BLaER1 treated with 17β-estradiol and CSF1 and Interleukin-3, amounts not matched to agents 10 nM and 100 nM (cell line): ENCODE results near the gene CPO.

Source experiments
- H3K27ac ChIP-seq, 11 experiments: shearing (Covaris generic); formaldehyde crosslinking; 2 replicates each; pipeline ENCODE4 v1.8.1; 2022
- H3K27me3 ChIP-seq, 11 experiments: shearing (Covaris generic); formaldehyde crosslinking; 2 replicates each; pipeline ENCODE4 v1.8.1; 2022
- H3K36me3 ChIP-seq, 11 experiments: shearing (Covaris generic); formaldehyde crosslinking; 2 replicates each; pipeline ENCODE4 v1.8.1; 2022
- H3K4me1 ChIP-seq, 10 experiments: shearing (Covaris generic); formaldehyde crosslinking; 2 replicates each; pipeline ENCODE4 v1.8.1; 2022
- H3K4me2 ChIP-seq, 11 experiments: shearing (Covaris generic); formaldehyde crosslinking; 2 replicates each; pipeline ENCODE4 v1.8.1; 2022
- H3K4me3 ChIP-seq, 10 experiments: shearing (Covaris generic); formaldehyde crosslinking; 2 replicates each; pipeline ENCODE4 v1.8.1; 2022
- H3K9ac ChIP-seq, 11 experiments: shearing (Covaris generic); formaldehyde crosslinking; 2 replicates each; pipeline ENCODE4 v1.8.1; 2022
- H3K9me3 ChIP-seq, 11 experiments: shearing (Covaris generic); formaldehyde crosslinking; replicated peaks in 1 of 11; 2 replicates each; pipeline ENCODE4 v1.8.1; 2022
- H4K20me1 ChIP-seq, 11 experiments: shearing (Covaris generic); formaldehyde crosslinking; 2 replicates each; pipeline ENCODE4 v1.8.1; 2022
- Cebpa-rat ChIP-seq, 11 experiments: shearing (Covaris generic); IDR thresholded peaks; 2 replicates each; pipeline ENCODE4 v1.8.1; 2022

Gene CPO

DNA sequence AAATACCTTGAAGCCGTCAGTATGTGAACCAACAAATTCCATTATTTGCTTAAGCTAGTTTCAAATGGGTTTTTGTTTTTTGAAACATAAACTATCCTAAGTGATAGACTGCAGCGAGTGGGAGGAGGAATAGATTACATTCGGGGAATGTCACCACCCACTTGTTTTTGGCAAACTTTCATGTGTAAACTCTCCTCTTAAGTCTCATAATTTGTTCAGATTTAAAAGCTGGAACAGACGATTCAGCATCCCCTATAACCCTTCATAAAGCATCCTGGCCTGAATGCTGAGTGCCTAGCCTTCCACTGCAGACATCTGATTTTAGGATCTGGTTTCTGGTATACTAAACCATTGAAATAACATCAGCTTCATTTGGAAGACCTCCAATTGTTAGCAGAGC is 51.0 kb downstream of the CPO start:
- H4K20me1 ChIP-seq = no peaks in the 10 kb centered on the region
- no peaks in the 10 kb centered on the region for H3K36me3 ChIP-seq
- H3K4me2 ChIP-seq = no peak overlapping the region
- no peak for TF ChIP-seq Cebpa-rat (IDR thresholded peaks at IDR 0.05)
- H3K27me3 ChIP-seq = no peaks in the 10 kb centered on the region
- H3K4me3 ChIP-seq = no peak overlapping the region
- no peak overlapping the region for H3K9ac ChIP-seq
- H3K9me3 ChIP-seq = 0 out of 22 replicates have a peak, but pooled peaks cover 0 to 6% (median 0%) of the 10 kb centered on the region in 11 experiments
- peaks cover 0 to 14% (median 0%) of the 10 kb centered on the region in 10 experiments; a peak in 3 of 20 replicates for H3K4me1 ChIP-seq
- no peak overlapping the region for H3K27ac ChIP-seq

DNA sequence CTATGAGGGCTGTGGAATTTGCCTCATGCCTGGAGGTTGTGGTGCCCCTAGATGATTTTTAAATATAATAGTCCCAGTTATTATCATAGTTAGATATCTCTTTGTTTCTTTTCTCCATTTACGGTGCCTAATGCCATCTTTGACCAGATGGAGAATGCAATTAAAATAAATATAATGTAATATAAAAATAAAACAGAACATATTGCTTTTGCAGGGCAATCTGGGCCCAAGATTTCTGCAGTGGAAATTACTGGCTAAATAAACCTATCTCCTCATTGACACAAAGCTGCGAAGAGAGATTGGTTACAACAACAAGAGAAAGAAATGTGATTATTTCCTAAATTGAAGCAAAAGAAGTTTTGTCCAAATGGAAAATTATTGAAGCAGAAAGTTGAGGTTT is 51.8 kb downstream of the CPO start:
- Histone ChIP-seq H3K9me3 (0 out of 22 replicates have a peak, but pooled peaks cover 0 to 4% (median 0%) of the 10 kb centered on the region in 11 experiments), H3K9ac (no peak overlapping the region), H3K4me1 (peaks cover 0 to 14% (median 0%) of the 10 kb centered on the region in 10 experiments; a peak in 3 of 20 replicates), H3K4me2 (no peak overlapping the region), H3K27ac (no peak overlapping the region), H4K20me1 (no peaks in the 10 kb centered on the region), H3K36me3 (no peaks in the 10 kb centered on the region), H3K4me3 (no peak overlapping the region), H3K27me3 (no peaks in the 10 kb centered on the region)
- no peak for TF ChIP-seq Cebpa-rat (IDR thresholded peaks at IDR 0.05)

DNA sequence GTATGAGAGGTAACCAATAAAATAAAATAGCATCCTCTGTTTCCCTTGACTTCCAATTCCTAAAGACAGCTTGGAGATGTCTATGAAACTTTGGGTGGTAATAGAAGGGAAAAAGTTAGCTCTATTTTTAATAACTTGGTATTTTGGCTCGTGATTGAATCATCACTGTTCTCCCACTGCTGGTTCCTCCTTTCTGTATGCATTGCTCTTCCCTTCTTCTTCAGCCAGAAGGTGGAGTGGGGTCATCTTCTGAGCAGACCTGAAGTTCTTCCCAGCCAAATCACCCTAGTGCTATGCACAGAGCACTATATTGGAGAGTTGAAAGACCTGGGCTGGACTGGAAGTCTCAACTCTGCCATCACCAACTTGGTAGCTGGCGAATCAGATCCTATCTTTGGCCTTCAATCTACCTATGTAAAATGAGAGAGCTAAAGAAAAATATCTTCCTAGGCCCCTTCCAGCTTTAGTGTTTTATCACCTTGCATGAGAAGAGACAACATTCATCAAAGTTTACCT is 54.1 kb downstream of the CPO start:
- Histone ChIP-seq H3K27me3 (no peaks in the 10 kb centered on the region), H3K4me1 (peaks cover 0 to 14% (median 0%) of the 10 kb centered on the region in 10 experiments; a peak in 3 of 20 replicates), H3K9ac (no peak overlapping the region), H3K36me3 (no peaks in the 10 kb centered on the region), H3K4me2 (peak overlapping the region in 2 of 11 experiments; percentile 8 to 35; a peak in 2 of 22 replicates), H4K20me1 (no peaks in the 10 kb centered on the region), H3K9me3 (peaks cover 0 to 4% (median 0%) of the 10 kb centered on the region in 11 experiments; a peak in 1 of 22 replicates), H3K27ac (no peak overlapping the region), H3K4me3 (no peak overlapping the region)
- no peak for TF ChIP-seq Cebpa-rat (IDR thresholded peaks at IDR 0.05)

DNA sequence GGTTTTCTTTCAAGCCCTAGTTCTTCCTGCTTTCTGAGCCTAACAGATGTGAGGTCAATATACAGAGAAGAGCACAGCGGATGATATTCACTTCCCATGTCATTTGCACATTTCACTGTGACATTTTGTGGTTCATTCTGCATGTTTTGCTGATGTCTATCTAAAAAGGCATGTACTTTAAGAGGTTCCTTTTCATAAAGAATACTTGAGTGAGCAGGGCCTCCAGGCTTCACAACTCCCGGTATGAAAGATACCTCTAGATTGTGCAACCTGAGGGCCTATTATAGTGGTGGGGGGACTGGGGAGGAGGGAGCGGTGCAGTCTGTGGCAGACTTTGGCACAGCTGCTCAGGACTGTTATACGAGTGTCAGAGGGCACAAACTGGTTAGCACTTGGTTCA is 54.6 kb downstream of the CPO start:
- no peak; a peak in 1 of 22 replicates for TF ChIP-seq Cebpa-rat (IDR thresholded peaks at IDR 0.05)
- H3K27ac ChIP-seq = no peak overlapping the region

DNA sequence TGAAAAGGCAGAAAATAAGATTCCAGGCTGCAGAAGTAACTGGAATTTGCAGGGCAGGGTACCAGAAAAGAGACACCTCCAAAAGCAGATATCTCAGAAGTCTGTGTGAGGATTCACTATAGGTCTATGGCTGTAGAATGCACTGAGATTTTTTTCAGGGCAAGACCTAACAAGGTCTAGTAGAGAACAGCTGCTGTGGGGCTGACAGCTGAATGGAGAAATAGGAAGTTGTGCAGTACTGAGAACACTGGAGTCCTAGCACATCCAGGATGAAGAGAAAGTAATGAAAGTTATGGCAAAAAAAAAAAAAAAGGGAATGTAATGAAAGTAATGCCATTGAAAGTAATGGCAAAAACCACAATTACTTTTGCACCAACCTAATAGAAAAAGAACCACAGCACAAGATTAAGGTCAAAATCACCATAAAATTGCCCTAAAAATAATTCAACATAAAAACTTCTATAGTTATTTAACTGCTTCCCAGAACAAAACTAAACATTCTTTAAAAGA is 57.3 kb downstream of the CPO start:
- no peaks in the 10 kb centered on the region for H3K36me3 ChIP-seq
- H3K9ac ChIP-seq = no peak overlapping the region
- no peaks in the 10 kb centered on the region for H3K27me3 ChIP-seq
- H3K9me3 ChIP-seq = peaks cover 0 to 8% (median 4%) of the 10 kb centered on the region in 11 experiments; a peak in 8 of 22 replicates
- H3K4me3 ChIP-seq = no peak overlapping the region
- H4K20me1 ChIP-seq = no peaks in the 10 kb centered on the region
- H3K4me1 ChIP-seq = peaks cover 0 to 14% (median 0%) of the 10 kb centered on the region in 10 experiments; a peak in 3 of 20 replicates
- H3K27ac ChIP-seq = no peak overlapping the region
- H3K4me2 ChIP-seq = no peak overlapping the region
- no peak for TF ChIP-seq Cebpa-rat (IDR thresholded peaks at IDR 0.05)

More for the DNA sequence above, 54.6 kb downstream of the CPO start:
- peak overlapping the region in 2 of 11 experiments; percentile 8 to 35; a peak in 2 of 22 replicates for H3K4me2 ChIP-seq
- H3K36me3 ChIP-seq = no peaks in the 10 kb centered on the region
- peaks cover 0 to 4% (median 0%) of the 10 kb centered on the region in 11 experiments; a peak in 1 of 22 replicates for H3K9me3 ChIP-seq
- no peak overlapping the region for H3K4me3 ChIP-seq
- no peaks in the 10 kb centered on the region for H3K27me3 ChIP-seq
- H4K20me1 ChIP-seq = no peaks in the 10 kb centered on the region
- H3K4me1 ChIP-seq = peaks cover 0 to 14% (median 0%) of the 10 kb centered on the region in 10 experiments; a peak in 3 of 20 replicates
- H3K9ac ChIP-seq = no peak overlapping the region

DNA sequence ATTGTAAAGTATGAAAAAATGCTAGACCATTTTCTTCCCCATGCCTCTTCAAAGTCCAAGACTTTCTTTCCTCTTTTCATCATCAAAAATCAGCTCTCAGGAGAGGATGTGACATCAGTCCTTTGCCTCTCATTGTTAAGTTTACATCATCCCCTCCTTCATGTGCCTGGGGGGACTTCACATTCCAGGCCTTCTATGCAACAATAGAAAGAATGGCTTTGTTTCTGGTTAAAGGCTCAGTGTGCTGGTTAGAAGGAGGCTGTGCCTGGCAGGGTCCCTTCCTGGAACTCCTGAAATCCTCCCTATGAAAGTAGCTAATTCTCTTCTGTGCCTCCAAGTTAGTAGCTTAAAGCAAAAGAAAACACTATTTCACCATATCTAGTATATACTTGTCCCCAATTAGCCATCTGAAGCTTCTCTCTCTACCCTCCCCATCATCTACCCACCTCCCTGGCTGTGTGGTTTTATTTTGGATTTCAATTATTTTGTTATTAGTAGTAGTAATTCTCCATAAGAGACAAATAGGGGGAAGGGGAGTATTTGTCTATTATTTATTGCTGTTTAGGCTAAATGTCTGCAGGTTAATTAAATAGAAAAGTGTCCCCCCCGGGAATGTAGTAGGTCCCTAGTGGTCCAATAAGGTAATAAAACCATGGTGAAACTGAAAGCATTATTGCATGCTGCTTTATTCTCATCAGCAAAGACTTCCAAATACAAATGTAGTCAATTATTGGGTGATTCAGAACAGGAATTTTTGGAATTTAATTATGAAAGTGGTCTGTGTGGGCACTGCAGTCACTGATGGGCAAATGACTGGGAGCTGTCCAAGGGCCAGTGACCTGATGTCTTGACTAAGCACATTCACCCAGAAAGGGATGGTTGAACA is 69.0 kb downstream of the CPO start:
- H3K27ac ChIP-seq = no peak overlapping the region
- peaks cover 0 to 6% (median 0%) of the 10 kb centered on the region in 10 experiments; a peak in 1 of 20 replicates for H3K4me1 ChIP-seq
- H4K20me1 ChIP-seq = no peaks in the 10 kb centered on the region
- H3K36me3 ChIP-seq = no peaks in the 10 kb centered on the region
- no peaks in the 10 kb centered on the region for H3K27me3 ChIP-seq
- H3K4me3 ChIP-seq = no peak overlapping the region
- H3K9me3 ChIP-seq = no peaks in the 10 kb centered on the region
- no peak overlapping the region for H3K9ac ChIP-seq
- TF ChIP-seq Cebpa-rat (IDR thresholded peaks at IDR 0.05) = no peak
- H3K4me2 ChIP-seq = no peak overlapping the region

DNA sequence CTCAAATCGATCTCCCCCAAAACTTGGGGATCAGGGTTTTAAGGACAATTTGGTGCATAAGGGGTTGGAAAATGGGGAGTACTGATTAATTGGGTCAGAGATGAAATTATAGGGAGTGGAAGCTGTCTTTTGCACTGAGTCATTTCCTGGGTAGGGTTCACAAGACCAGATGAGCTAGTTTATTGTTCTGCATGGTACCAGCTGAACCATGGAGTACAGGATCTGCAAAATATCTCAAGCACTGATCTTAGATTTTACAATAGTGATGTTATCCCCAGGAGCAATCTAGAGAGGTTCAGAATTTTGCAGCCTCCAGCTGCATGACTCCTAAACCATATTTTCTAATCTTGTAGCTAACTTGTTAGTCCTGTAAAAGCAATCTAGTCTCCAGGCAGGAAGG is 73.1 kb downstream of the CPO start:
- no peak for TF ChIP-seq Cebpa-rat (IDR thresholded peaks at IDR 0.05)
- Histone ChIP-seq H3K9ac (no peak overlapping the region), H3K27ac (no peak overlapping the region), H3K9me3 (no peaks in the 10 kb centered on the region), H4K20me1 (no peaks in the 10 kb centered on the region), H3K4me2 (peak overlapping the region in 1 of 11 experiments; percentile 24; a peak in 2 of 22 replicates), H3K4me1 (peaks cover 0 to 6% (median 0%) of the 10 kb centered on the region in 10 experiments; a peak in 1 of 20 replicates), H3K36me3 (no peaks in the 10 kb centered on the region), H3K4me3 (no peak overlapping the region), H3K27me3 (no peaks in the 10 kb centered on the region)

DNA sequence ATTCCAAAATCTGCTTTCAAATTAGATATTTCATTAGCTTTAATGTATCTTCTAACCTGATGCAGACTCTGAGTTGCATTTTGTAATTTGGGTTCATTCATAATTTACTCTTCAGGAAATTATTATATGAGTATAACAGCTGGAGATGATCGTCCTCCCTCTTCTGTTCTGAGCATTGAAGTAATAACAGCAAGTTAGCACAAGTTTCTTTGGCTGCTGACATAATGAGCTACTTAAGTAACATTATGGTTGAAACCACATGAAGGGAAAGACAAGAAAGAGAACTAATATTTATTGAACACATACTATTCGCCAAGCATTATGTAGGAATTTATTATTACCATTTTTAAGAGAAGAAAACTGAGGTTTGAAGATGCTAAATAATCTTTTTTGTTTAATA is 75.1 kb downstream of the CPO start:
- H3K36me3 ChIP-seq = no peaks in the 10 kb centered on the region
- H3K9ac ChIP-seq = no peak overlapping the region
- no peak overlapping the region for H3K4me2 ChIP-seq
- no peak overlapping the region for H3K4me3 ChIP-seq
- H3K27me3 ChIP-seq = no peaks in the 10 kb centered on the region
- TF ChIP-seq Cebpa-rat (IDR thresholded peaks at IDR 0.05) = no peak
- peaks cover 0 to 6% (median 0%) of the 10 kb centered on the region in 10 experiments; a peak in 1 of 20 replicates for H3K4me1 ChIP-seq
- no peaks in the 10 kb centered on the region for H3K9me3 ChIP-seq
- no peak overlapping the region for H3K27ac ChIP-seq
- no peaks in the 10 kb centered on the region for H4K20me1 ChIP-seq

DNA sequence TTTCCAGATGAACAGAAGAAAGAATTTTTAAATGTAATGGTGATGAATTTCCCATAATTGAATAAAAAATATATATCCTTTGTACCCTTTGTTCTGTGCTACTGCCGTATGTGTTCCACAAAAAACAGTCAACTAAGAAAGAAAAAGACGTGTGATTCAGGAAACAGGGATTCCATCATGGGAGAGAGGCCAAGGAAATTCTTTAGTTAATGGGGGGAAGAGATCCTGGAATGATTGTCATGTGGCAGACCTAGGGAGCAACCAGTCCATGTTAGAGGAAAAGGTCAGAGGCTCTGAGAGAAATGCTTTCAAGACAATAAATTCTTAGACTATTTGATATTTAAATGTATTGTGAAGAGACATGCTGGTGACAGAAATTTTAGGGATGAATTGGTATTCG is 76.6 kb downstream of the CPO start:
- no peaks in the 10 kb centered on the region for H3K9me3 ChIP-seq

More for the DNA sequence above, 76.6 kb downstream of the CPO start:
- Histone ChIP-seq H3K4me3 (no peak overlapping the region), H3K4me2 (no peak overlapping the region), H3K27ac (no peak overlapping the region), H3K27me3 (no peaks in the 10 kb centered on the region), H3K36me3 (no peaks in the 10 kb centered on the region), H3K4me1 (peaks cover 0 to 6% (median 0%) of the 10 kb centered on the region in 10 experiments; a peak in 1 of 20 replicates), H4K20me1 (no peaks in the 10 kb centered on the region), H3K9ac (no peak overlapping the region)
- no peak for TF ChIP-seq Cebpa-rat (IDR thresholded peaks at IDR 0.05)
